ENCODE measurements around the gene KCNIP3. TPM values are rescaled to one million over a fixed set of nuclear protein-coding genes. Genes with fewer than 3 reads are reported as not detected.

Gene KCNIP3
- polyA plus RNA-seq, 1 of the 3 experiments (the other 2 are of a cell fraction) = 0.97 TPM

DNA sequence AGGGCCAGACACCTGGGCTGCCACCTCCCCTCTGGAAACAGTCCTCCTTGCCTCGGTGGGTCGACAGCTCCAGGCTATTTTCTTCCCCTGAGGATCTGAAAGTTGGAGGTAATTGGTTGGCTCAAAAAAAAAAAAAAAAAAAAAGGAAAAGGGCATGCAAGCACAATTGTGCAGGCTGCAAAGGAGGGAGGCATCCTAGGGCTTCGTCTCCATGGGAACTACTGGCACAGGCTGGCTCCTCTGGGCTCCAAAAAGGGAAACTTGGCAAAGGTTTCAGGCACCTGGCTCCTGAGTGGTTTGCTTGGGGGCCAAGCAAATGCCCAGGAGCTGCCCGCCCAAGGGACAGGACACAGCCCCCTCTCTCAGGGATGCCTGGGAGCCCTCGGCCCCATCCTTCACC, 1.1 kb upstream of the KCNIP3 start:
- 45% methylated on average over 4 of the region's 5 CpGs for WGBS (ENCODE audit: low lambda C conversion rate)
- no peaks in the 10 kb centered on the region for H3K36me3 ChIP-seq (replicated peaks in 1 of 2; ENCODE audit: control insufficient read depth in 1 of 2, insufficient read depth in 2 of 2, low read length in 1 of 2)
- TF ChIP-seq NRF1 (IDR thresholded peaks at IDR 0.05; ENCODE audit: low read depth, low read length) (no peak), FOSL2 (IDR thresholded peaks at IDR 0.05; ENCODE audit: borderline replicate concordance, low read depth) (no peak), TEAD4 (IDR thresholded peaks at IDR 0.05; ENCODE audit: borderline replicate concordance, insufficient read depth) (no peak), EP300 (IDR thresholded peaks at IDR 0.05; ENCODE audit: borderline replicate concordance in 1 of 2, low read depth in 1 of 2, low read length in 1 of 2) (no peak), FOXM1 (IDR thresholded peaks at IDR 0.05; ENCODE audit: low read depth) (no peak), RCOR1 (IDR thresholded peaks at IDR 0.05; ENCODE audit: low read length) (no peak)
- TF ChIP-seq, protein P1, sequence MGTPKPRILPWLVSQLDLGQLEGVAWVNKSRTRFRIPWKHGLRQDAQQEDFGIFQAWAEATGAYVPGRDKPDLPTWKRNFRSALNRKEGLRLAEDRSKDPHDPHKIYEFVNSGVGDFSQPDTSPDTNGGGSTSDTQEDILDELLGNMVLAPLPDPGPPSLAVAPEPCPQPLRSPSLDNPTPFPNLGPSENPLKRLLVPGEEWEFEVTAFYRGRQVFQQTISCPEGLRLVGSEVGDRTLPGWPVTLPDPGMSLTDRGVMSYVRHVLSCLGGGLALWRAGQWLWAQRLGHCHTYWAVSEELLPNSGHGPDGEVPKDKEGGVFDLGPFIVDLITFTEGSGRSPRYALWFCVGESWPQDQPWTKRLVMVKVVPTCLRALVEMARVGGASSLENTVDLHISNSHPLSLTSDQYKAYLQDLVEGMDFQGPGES (IDR thresholded peaks at IDR 0.05; ENCODE audit: low read depth, low read length) = no peak
- TF ChIP-seq, protein P2, sequence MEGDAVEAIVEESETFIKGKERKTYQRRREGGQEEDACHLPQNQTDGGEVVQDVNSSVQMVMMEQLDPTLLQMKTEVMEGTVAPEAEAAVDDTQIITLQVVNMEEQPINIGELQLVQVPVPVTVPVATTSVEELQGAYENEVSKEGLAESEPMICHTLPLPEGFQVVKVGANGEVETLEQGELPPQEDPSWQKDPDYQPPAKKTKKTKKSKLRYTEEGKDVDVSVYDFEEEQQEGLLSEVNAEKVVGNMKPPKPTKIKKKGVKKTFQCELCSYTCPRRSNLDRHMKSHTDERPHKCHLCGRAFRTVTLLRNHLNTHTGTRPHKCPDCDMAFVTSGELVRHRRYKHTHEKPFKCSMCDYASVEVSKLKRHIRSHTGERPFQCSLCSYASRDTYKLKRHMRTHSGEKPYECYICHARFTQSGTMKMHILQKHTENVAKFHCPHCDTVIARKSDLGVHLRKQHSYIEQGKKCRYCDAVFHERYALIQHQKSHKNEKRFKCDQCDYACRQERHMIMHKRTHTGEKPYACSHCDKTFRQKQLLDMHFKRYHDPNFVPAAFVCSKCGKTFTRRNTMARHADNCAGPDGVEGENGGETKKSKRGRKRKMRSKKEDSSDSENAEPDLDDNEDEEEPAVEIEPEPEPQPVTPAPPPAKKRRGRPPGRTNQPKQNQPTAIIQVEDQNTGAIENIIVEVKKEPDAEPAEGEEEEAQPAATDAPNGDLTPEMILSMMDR (IDR thresholded peaks at IDR 0.05) = no peak
- TF ChIP-seq, protein P3, sequence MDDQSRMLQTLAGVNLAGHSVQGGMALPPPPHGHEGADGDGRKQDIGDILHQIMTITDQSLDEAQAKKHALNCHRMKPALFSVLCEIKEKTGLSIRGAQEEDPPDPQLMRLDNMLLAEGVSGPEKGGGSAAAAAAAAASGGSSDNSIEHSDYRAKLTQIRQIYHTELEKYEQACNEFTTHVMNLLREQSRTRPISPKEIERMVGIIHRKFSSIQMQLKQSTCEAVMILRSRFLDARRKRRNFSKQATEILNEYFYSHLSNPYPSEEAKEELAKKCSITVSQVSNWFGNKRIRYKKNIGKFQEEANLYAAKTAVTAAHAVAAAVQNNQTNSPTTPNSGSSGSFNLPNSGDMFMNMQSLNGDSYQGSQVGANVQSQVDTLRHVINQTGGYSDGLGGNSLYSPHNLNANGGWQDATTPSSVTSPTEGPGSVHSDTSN (IDR thresholded peaks at IDR 0.05) = no peak
- DNase-seq = no peak
- no peaks in the 10 kb centered on the region for H3K79me2 ChIP-seq (ENCODE audit: insufficient read depth)
- no peak overlapping the region for H2AFZ ChIP-seq (ENCODE audit: low read depth)
- H3K9me3 ChIP-seq = no peaks in the 10 kb centered on the region
- H3K9ac ChIP-seq = no peak overlapping the region
- H3K27me3 ChIP-seq (ENCODE audit: insufficient read depth) = no peaks in the 10 kb centered on the region; the same call in 1 of the 2 replicates
- H4K20me1 ChIP-seq (ENCODE audit: insufficient read depth) = no peaks in the 10 kb centered on the region
- no peak overlapping the region for H3K27ac ChIP-seq (ENCODE audit: low read depth in 2 of 2, low read length in 1 of 2)
- H3K4me2 ChIP-seq = no peak overlapping the region
- H3K4me3 ChIP-seq (ENCODE audit: low read depth in 2 of 2, low read length in 1 of 2) = no peak overlapping the region
- CTCF ChIA-PET = interaction anchor here (1.2 kb wide), 1 partner anchor 18 kb away, joined by 3 read pairs; no protein-coding TSS in a partner anchor
- H3K4me1 ChIP-seq (ENCODE audit: control insufficient read depth in 1 of 2, insufficient read depth in 2 of 2, low read depth in 1 of 2, low read length in 1 of 2) = peaks cover 0 to 19% of the 10 kb centered on the region in 2 experiments; a peak in 1 of 4 replicates
- H3F3A ChIP-seq (replicated peaks; ENCODE audit: insufficient read depth) = no peaks in the 10 kb centered on the region
- H3K9me2 ChIP-seq = no peaks in the 10 kb centered on the region
- POLR2A ChIA-PET = no interaction called here

DNA sequence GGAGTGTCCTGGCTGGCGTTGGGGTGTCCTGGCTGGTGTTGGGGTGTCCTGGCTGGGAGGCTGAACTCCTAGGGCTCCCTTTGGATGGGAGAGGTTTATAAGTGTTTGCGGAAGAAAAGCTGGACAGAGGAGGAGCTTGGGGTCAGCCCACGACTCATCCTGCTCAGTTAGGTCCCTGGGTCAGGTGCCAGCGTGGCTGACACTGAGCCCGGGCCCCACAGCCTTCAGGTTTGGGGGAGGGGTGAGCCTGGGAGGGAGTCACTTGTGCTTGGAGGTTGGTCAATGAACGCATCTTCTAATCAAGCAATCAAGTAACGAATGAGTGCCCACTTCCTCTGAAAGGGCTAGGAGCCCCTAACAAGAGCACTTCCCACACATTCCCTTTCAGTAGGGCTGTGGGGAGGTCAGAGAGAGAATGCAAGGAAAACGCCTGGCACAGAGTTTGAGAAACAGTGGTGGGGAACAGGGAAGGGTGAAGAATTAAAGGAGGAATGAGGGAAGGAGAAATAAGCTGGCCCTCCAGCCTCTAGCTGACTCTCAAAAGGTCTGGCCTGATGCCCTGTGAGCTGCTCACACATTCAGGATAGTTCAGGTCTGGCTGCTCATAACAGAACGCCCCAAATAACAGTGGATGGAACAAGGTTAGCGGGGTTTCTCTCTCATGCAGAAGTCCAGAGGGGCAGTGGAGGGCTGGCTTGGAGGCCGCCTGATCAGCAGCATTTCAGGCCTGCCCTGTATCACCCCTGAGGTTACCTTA, 670 bp downstream of the KCNIP3 start:
- TF ChIP-seq EZH2phosphoT487 (IDR thresholded peaks at IDR 0.05; ENCODE audit: borderline replicate concordance, low read depth) = no peak
- TF ChIP-seq, protein P4, sequence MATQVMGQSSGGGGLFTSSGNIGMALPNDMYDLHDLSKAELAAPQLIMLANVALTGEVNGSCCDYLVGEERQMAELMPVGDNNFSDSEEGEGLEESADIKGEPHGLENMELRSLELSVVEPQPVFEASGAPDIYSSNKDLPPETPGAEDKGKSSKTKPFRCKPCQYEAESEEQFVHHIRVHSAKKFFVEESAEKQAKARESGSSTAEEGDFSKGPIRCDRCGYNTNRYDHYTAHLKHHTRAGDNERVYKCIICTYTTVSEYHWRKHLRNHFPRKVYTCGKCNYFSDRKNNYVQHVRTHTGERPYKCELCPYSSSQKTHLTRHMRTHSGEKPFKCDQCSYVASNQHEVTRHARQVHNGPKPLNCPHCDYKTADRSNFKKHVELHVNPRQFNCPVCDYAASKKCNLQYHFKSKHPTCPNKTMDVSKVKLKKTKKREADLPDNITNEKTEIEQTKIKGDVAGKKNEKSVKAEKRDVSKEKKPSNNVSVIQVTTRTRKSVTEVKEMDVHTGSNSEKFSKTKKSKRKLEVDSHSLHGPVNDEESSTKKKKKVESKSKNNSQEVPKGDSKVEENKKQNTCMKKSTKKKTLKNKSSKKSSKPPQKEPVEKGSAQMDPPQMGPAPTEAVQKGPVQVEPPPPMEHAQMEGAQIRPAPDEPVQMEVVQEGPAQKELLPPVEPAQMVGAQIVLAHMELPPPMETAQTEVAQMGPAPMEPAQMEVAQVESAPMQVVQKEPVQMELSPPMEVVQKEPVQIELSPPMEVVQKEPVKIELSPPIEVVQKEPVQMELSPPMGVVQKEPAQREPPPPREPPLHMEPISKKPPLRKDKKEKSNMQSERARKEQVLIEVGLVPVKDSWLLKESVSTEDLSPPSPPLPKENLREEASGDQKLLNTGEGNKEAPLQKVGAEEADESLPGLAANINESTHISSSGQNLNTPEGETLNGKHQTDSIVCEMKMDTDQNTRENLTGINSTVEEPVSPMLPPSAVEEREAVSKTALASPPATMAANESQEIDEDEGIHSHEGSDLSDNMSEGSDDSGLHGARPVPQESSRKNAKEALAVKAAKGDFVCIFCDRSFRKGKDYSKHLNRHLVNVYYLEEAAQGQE (IDR thresholded peaks at IDR 0.05; ENCODE audit: low read depth, low read length) = no peak
- no peak for TF ChIP-seq FOSL2 (IDR thresholded peaks at IDR 0.05; ENCODE audit: borderline replicate concordance, low read depth)
- CTCF ChIA-PET = interaction anchor here (1.4 to 1.8 kb wide), 2 partner anchors 66 to 221 kb away, joined by 4 read pairs; no protein-coding TSS in a partner anchor
- Histone ChIP-seq H3K27ac (ENCODE audit: low read depth in 2 of 2, low read length in 1 of 2) (no peak overlapping the region), H2AFZ (ENCODE audit: low read depth) (no peak overlapping the region), H4K20me1 (ENCODE audit: insufficient read depth) (no peaks in the 10 kb centered on the region), H3K4me1 (ENCODE audit: control insufficient read depth in 1 of 2, insufficient read depth in 2 of 2, low read depth in 1 of 2, low read length in 1 of 2) (peaks cover 0 to 35% of the 10 kb centered on the region in 2 experiments; a peak in 1 of 4 replicates), H3K9me2 (no peaks in the 10 kb centered on the region), H3F3A (replicated peaks; ENCODE audit: insufficient read depth) (no peaks in the 10 kb centered on the region), H3K36me3 (replicated peaks in 1 of 2; ENCODE audit: control insufficient read depth in 1 of 2, insufficient read depth in 2 of 2, low read length in 1 of 2) (no peaks in the 10 kb centered on the region), H3K4me2 (no peak overlapping the region), H3K27me3 (ENCODE audit: insufficient read depth) (no peaks in the 10 kb centered on the region; the same call in 1 of the 2 replicates), H3K9ac (no peak overlapping the region), H3K79me2 (ENCODE audit: insufficient read depth) (no peaks in the 10 kb centered on the region), H3K4me3 (ENCODE audit: low read depth in 2 of 2, low read length in 1 of 2) (no peak overlapping the region), H3K9me3 (no peaks in the 10 kb centered on the region)
- POLR2A ChIA-PET = no interaction called here
- 51% methylated on average over 8 of the region's 11 CpGs for WGBS (ENCODE audit: low lambda C conversion rate)
- no peak for DNase-seq
